Endothelial cell of umbilical vein (primary cell): ENCODE results near the gene SECTM1. TPM values are rescaled to one million over a fixed set of nuclear protein-coding genes. Genes with fewer than 3 reads are reported as not detected.

Experiments used
- BruUV-seq: library from RNA; stranded (reverse); fragments of 400-500 nt; replicated peaks from 2 replicates; lab custom pipeline; 2021; lab: Mats Ljungman, UMichigan
- CTCF ChIA-PET: fragments of 300-600, 350-600 bp; sonication (Branson Sonifier 250); formaldehyde crosslinking; loops from one replicate; lab custom pipeline; 2021; ENCODE audit warnings: antibody characterized with exemption, inconsistent platforms; lab: Charles Lee
- POLR2A ChIA-PET: fragments of 300-600, 350-600 bp; sonication (Branson Sonifier 250); formaldehyde crosslinking; loops from one replicate; lab custom pipeline; 2021; ENCODE audit warnings: antibody characterized with exemption, inconsistent platforms; lab: Charles Lee
- DNase-seq: peaks from one replicate; pipeline ENCODE4 v3.0.0-alpha.2; 2011; ENCODE audit warnings: low read depth, low spot score
- FAIRE-seq: peaks from 2 replicates; lab custom pipeline; 2011; peaks lifted over from hg19 to GRCh38; lab: Jason Lieb, UNC
- H2AFZ ChIP-seq: 2 replicates; pipeline ENCODE4 v1.6.0; 2012; ENCODE audit warnings: low read depth, low read length, control low read depth, inconsistent platforms
- H3K27ac ChIP-seq: 2 replicates; pipeline ENCODE4 v1.5.1; 2011; ENCODE audit warnings: low read depth, mild to moderate bottlenecking, control low read depth, low read length, moderate library complexity; ENCODE audit not compliant: insufficient read depth
- H3K27me3 ChIP-seq, 2 experiments: 2 replicates each; pipeline versions ENCODE4 v1.6.0 to v1.6.1; 2011; ENCODE audit warnings: low read length in 2 of 2, mixed read lengths in 1 of 2; ENCODE audit not compliant: control insufficient read depth in 2 of 2, insufficient read depth in 2 of 2
- H3K36me3 ChIP-seq, 2 experiments: 2 replicates in 1 of 2; 3 replicates in 1 of 2; pipeline ENCODE4 v1.5.1; 2011; ENCODE audit warnings: low read length in 2 of 2, mild to moderate bottlenecking in 1 of 2, moderate library complexity in 1 of 2; ENCODE audit not compliant: control insufficient read depth in 2 of 2, insufficient read depth in 2 of 2; ENCODE audit errors: extremely low read depth in 1 of 2
- H3K4me1 ChIP-seq: 3 replicates; pipeline ENCODE4 v1.5.1; 2011; ENCODE audit warnings: mild to moderate bottlenecking, low read length; ENCODE audit not compliant: control insufficient read depth, insufficient read depth; ENCODE audit errors: extremely low read depth
- H3K4me2 ChIP-seq: 2 replicates; pipeline ENCODE4 v1.6.1; 2011; ENCODE audit warnings: low read length, control low read depth, mixed read lengths; ENCODE audit not compliant: insufficient read depth
- H3K4me3 ChIP-seq, 3 experiments: fragments of 200-600 bp in 1 of 3; sonication (generic), shearing (Covaris generic) in 1 of 3; replicated peaks in 1 of 3; 2 replicates each; pipeline ENCODE4 v1.5.1; 2011 to 2016; ENCODE audit warnings: control low read depth in 3 of 3, low read length in 3 of 3, mild to moderate bottlenecking in 2 of 3, inconsistent platforms in 1 of 3, low read depth in 1 of 3, moderate library complexity in 1 of 3; ENCODE audit not compliant: insufficient read depth in 1 of 3
- H3K79me2 ChIP-seq: 2 replicates; pipeline ENCODE4 v1.6.0; 2012; ENCODE audit warnings: low read length, inconsistent platforms; ENCODE audit not compliant: control insufficient read depth, insufficient read depth
- H3K9ac ChIP-seq: replicated peaks from 2 replicates; pipeline ENCODE3; 2011; ENCODE audit warnings: low read length, control low read depth; ENCODE audit not compliant: insufficient read depth; ENCODE audit errors: extremely low read depth
- H3K9me1 ChIP-seq: replicated peaks from 3 replicates; pipeline ENCODE4 v1.6.0; 2011; ENCODE audit warnings: mild to moderate bottlenecking, low read length; ENCODE audit not compliant: control insufficient read depth, insufficient read depth; ENCODE audit errors: extremely low read depth
- H3K9me3 ChIP-seq: replicated peaks from 2 replicates; pipeline ENCODE4 v1.5.1; 2012; ENCODE audit warnings: low read length, inconsistent platforms; ENCODE audit not compliant: control insufficient read depth, insufficient read depth
- H4K20me1 ChIP-seq: replicated peaks from 2 replicates; pipeline ENCODE3; 2011; ENCODE audit warnings: mild to moderate bottlenecking, low read length; ENCODE audit not compliant: control insufficient read depth, insufficient read depth; ENCODE audit errors: extremely low read depth
- EZH2 ChIP-seq: IDR thresholded peaks from 2 replicates; pipeline ENCODE4 v1.6.1; 2012; ENCODE audit warnings: borderline replicate concordance, low read depth, mild to moderate bottlenecking, moderate library complexity, low read length, inconsistent platforms; ENCODE audit not compliant: severe bottlenecking
- FOS ChIP-seq: IDR thresholded peaks from 2 replicates; pipeline ENCODE4 v1.6.1; 2011; ENCODE audit warnings: mild to moderate bottlenecking, low read length, moderate library complexity, borderline replicate concordance; ENCODE audit not compliant: insufficient read depth
- GATA2 ChIP-seq: IDR thresholded peaks from 2 replicates; pipeline ENCODE4 v1.7.0; 2011; ENCODE audit warnings: low read depth, mild to moderate bottlenecking, moderate library complexity, mixed read lengths, low read length; ENCODE audit not compliant: insufficient read length, insufficient read depth
- JUN ChIP-seq: IDR thresholded peaks from 2 replicates; pipeline ENCODE4 v1.6.1; 2011; ENCODE audit warnings: borderline replicate concordance, low read depth; ENCODE audit not compliant: insufficient read length, insufficient read depth
- MYC ChIP-seq: IDR thresholded peaks from one replicate; pipeline ENCODE4 v1.6.1; 2011; ENCODE audit warnings: mild to moderate bottlenecking, low read depth, low read length
- POLR2A ChIP-seq: IDR thresholded peaks from 2 replicates; pipeline ENCODE4 v1.6.1; 2012; ENCODE audit warnings: low read depth, mild to moderate bottlenecking, control low read depth, low read length
- POLR2AphosphoS5 ChIP-seq: IDR thresholded peaks from 2 replicates; pipeline ENCODE4 v1.6.1; 2012; ENCODE audit warnings: low read depth, mild to moderate bottlenecking, control low read depth, low read length, moderate library complexity; ENCODE audit not compliant: insufficient read depth
- dilution Hi-C: fragments of 300-500 bp; cut with MboI; formaldehyde crosslinking; loops from one replicate; pipeline ENCODE4 v1.15.0; 2019; ENCODE audit warnings: low sequenced_read_pairs; ENCODE audit not compliant: extremely low pct_ligation_motif_present
- intact Hi-C: fragments of 100-400 bp; cut with micrococcal nuclease; formaldehyde crosslinking; loops from one replicate; pipeline ENCODE4 v1.10.0; 2022
- polyA plus RNA-seq, 4 experiments: library from polyadenylated mRNA; depleted of rRNA in 3 of 4; stranded (reverse) in 3 of 4; unstranded in 1 of 4; fragments of >200 nt; gene quantifications; 2 replicates each; pipeline versions ENCODE4 v1.2.1 to v1.2.3, GENCODE V29; 2011 to 2012; ENCODE audit warnings: missing spikeins in 1 of 4
- total RNA-seq: library from RNA; stranded (reverse); gene quantifications from 2 replicates; pipeline ENCODE4 v1.2.3, GENCODE V29; 2021
- TF ChIP-seq, protein P1 (sequence below): IDR thresholded peaks from 2 replicates; pipeline ENCODE4 v1.6.1; 2011; ENCODE audit not compliant: insufficient read depth, insufficient read length
- TF ChIP-seq, protein P2 (sequence below), 2 donors: IDR thresholded peaks; 1 replicate in 1 of 2; 2 replicates in 1 of 2; pipeline ENCODE4 v1.5.1; 2011; ENCODE audit warnings: low read length in 2 of 2, mild to moderate bottlenecking in 2 of 2, moderate library complexity in 2 of 2, control low read depth in 1 of 2, inconsistent platforms in 1 of 2, low read depth in 1 of 2; ENCODE audit not compliant: insufficient read depth in 1 of 2; ENCODE audit errors: extremely low read depth in 1 of 2

Gene SECTM1
- total and polyA plus RNA-seq, 2 donors (not counting 3 experiments of a cell fraction or from before 2014, with no cell fraction given), result 1.9 to 2.3 TPM

DNA sequence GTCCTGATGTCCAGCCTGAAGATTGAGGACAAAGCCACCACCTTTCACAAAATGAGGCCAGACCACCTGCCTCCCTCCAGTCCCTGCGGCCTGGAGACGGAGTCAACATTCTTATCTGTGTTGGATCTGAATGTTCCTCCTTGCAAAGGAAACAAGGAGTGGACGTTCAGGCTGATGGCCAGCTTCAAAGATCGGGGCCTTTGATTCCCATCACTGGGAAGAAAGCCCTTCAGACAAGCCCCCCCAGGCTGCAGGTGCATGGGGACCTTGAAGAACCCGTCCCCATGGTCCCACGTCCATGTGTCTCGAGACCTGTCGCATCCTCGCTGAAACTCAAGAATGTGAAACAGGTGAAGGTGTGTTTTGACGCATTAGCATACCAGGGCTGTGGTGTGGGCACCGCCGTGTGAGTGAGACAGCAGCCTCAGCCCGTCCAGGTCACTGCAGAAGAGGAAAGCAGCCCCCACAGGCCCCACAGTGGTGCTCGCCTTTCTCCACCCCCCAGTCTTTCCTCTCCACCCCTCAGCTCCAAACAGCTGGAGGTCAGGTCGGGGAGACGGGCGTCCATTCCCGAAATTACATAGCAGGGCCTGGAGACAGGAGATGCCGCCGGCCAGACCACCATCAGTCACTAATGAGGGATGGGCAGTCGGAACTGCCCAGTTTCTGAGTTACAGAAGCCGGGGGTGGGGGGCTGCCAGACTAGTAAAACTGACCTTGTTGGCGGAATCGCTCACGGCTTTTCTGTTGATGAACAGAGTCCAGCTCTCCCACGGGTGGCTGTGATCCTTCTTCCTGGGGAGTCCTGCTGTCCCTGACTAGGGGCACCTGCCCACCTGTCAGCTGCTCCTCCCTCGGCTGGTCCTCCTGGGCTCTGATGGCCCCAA is 59.2 kb downstream of the SECTM1 start:
- no peak for DNase-seq
- Histone ChIP-seq H3K27me3 (no peaks in the 10 kb centered on the region), H4K20me1 (no peaks in the 10 kb centered on the region), H2AFZ (peak overlapping the region; percentile 85), H3K79me2 (peaks cover 39% of the 10 kb centered on the region), H3K4me2 (peak overlapping the region; percentile 45), H3K4me3 (no peak overlapping the region), H3K4me1 (peaks cover 14% of the 10 kb centered on the region), H3K9me3 (no peaks in the 10 kb centered on the region), H3K36me3 (peaks cover 5 to 19% of the 10 kb centered on the region in 2 experiments), H3K9me1 (no peaks in the 10 kb centered on the region), H3K27ac (no peak overlapping the region), H3K9ac (no peak overlapping the region)
- ChIA-PET POLR2A (interaction anchor here (1.6 kb wide), 1 partner anchor 23 kb away, joined by 3 read pairs; no protein-coding TSS in a partner anchor), CTCF (interaction anchor here (1.0 to 1.8 kb wide), 5 partner anchors 9 to 244 kb away, joined by 3 to 6 read pairs (median 4); no protein-coding TSS in a partner anchor)
- BruUV-seq, result TSS peak; percentile 14
- TF ChIP-seq POLR2A (no peak), FOS (no peak), POLR2AphosphoS5 (no peak), EZH2 (no peak), JUN (no peak), MYC (no peak), GATA2 (no peak)
- TF ChIP-seq, protein P1, sequence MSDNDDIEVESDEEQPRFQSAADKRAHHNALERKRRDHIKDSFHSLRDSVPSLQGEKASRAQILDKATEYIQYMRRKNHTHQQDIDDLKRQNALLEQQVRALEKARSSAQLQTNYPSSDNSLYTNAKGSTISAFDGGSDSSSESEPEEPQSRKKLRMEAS, result no peak
- TF ChIP-seq, protein P2, sequence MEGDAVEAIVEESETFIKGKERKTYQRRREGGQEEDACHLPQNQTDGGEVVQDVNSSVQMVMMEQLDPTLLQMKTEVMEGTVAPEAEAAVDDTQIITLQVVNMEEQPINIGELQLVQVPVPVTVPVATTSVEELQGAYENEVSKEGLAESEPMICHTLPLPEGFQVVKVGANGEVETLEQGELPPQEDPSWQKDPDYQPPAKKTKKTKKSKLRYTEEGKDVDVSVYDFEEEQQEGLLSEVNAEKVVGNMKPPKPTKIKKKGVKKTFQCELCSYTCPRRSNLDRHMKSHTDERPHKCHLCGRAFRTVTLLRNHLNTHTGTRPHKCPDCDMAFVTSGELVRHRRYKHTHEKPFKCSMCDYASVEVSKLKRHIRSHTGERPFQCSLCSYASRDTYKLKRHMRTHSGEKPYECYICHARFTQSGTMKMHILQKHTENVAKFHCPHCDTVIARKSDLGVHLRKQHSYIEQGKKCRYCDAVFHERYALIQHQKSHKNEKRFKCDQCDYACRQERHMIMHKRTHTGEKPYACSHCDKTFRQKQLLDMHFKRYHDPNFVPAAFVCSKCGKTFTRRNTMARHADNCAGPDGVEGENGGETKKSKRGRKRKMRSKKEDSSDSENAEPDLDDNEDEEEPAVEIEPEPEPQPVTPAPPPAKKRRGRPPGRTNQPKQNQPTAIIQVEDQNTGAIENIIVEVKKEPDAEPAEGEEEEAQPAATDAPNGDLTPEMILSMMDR (IDR thresholded peaks at IDR 0.05; ENCODE audit: extremely low read depth in 1 of 2, insufficient read depth in 1 of 2, low read depth in 1 of 2, low read length in 2 of 2), result no peak
- dilution Hi-C loops, result no loop called here
- intact Hi-C loops, result no loop called here
- no peak for FAIRE-seq
